Measurements from ENCODE around the gene ADAM17.
"Not testable (repeated sequence)": the region's sequence is repeated elsewhere in the genome, so short reads cannot be mapped to it uniquely, and the experiment has no call there.

The ADAM17 gene

DNA sequence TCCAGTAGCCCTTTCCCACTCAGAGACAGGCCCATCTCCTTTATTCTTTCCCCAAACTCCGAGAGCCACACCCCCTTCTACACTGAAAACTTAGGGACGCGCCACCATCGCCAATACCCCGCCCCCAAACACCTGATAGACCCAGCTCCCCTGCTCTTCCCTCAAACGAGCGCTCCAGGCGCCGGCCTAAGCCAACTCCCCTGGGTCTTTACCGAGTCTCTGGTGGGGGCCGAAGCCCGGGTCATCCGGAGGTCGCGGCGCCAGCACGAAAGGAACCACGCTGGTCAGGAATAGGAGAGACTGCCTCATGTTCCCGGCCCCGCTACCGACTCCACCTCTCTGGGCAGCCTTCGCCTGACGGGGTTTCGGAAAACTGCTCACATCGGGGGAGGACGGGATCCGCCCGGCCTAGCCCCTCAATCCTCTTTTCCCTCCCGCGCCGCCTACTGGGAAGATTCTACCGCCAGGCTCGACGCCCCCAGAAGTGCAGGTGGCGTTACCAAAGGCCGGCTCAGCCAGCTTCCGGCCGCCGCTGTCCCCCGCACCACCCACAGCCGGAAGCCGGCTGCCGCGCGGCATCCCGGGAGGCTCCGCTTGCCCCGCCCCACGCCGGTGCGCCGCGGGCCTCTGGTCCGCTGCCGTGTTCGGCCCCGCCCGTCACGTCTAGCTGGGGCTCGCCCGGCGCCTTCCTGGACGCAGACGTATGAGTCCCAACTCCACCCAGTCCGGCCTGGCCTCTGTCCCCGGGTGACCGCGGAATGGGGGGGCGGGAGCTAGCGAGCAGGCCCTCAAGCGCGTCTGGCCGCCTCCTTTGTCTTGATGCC, at the start of gene ADAM17:
ADAM17 (minus strand) TSS at position 534 of the 824 bp plus-strand sequence; CDS start at position 309, 225 bp downstream.
- peak; percentile 93 for DNase-seq

DNA sequence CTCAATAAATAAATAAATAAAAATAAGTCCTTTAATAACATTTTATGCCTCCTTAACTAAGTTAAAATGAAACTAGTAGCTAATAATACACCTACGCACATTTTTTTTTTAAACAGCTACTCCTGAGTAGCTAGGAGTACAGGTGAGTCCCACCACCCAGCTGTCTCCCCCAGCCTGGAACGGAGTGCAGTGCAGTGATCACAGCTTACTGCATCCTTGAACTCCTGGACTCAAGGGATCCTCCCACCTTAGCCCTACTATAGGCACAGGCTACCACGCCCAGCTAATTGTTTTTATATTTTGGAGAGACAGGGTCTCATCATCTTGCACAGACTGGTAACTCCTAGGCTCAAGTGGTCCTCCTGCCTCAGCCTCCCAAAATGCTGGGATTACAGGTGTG, 46.8 kb upstream of the ADAM17 start:
- DNase-seq, result no peak

DNA sequence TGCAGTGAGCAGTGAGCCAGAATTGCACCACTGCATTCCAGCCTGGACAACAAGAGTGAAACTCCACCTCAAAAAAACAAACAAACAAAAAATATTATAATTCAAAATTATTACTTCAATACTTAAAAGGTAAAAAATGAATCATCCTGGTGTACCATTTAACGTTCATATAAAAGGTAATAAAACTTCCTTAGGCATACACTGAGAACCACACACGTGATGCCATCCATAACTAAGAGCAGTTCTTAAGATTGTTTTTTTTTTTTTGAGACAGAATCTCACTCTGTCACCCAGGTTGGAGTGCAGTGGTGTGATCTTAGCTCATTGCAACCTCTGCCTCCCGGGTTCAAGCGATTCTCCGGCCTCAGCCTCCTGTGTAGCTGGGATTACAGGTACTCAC, 45.8 kb upstream of the ADAM17 start:
- DNase-seq, result no peak

GRCh38 chr2:9599430-9599829, 43.8 kb upstream of the ADAM17 start:
- DNase-seq, result no peak

DNA sequence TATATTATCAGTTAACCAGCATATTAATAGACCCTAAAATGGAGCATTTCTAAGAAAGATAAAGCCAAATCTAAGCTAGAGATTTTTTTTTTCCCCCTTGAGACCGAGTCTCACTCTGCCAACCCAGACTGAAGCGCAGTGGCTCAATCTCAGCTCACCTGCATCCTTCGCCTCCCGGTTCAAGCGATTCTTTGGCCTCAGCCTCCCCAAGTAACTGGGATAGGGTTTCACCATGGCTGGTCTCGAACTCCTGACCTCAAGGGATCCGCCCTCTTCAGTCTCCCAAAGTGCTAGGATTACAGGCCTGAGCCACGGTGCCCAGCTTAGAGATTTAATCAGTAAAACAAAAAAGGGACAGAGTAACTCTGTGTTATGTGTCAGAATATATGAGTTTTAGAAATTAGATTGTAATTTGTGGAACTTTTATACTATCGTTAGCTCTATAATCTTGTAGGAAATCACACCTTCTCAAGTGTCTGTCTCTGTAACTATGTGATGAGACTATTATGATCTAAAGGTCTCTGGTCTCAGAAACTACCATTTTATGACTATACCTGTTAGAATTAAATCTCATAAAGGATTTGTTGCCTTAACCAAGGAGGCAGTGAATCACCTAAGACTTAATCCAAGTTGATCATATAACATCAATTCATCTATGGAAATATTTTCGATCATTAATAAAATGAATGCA, 41.1 kb upstream of the ADAM17 start:
- DNase-seq, result no peak

DNA sequence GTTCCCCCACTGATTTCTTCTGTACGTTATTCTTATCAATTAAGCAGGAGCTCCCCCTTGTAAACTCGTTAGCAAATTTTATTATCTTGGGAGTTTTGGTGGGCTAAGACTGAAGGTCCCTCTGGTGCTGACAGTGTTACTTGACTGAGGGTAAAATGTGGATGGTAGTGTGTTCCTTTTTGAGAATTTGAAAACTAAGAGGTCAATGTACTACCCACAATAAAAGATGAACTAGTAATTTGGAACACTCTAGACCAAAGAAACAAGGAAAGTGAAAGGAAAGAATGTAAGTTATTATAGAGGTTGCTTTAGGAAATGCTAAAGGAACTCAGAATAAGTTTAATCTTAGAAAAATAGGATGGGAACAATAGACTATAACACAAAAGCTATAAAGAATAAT, 40.1 kb upstream of the ADAM17 start:
- no peak for DNase-seq

GRCh38 chr2:9595256-9595655, 39.6 kb upstream of the ADAM17 start:
- not testable (repeated sequence) for DNase-seq

DNA sequence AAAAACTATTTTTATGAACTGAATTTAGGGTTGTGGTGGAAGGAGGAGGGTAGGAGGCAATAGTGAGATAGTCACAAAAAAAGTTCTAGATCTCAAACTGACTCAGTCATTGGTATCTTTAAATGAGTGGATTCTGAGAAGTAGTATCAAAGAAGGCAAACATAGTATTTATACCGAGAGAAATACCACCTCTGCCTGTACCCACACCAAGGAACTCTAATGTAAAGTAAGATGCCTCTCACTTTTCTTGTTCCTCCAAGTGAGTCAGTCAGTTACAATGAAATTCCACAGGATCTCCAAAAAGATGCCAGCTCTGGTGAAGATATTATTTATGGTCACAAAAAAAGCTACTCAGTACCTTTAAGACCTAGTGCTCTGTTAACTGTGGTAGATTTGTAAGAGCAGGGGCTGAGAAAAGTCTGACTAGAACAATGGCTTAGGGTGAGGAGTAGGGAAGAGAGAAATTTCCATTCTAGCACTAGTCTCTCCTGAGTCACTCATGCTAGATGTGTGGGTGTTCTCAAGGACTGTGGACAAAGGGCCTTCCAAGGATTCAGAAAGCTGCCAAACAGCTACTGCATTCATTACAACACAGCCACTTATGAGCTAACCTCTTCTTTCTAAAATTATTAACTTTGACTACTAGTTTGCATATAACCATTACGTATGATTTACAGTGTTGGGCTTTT, 38.9 kb upstream of the ADAM17 start:
- DNase-seq, result no peak

DNA sequence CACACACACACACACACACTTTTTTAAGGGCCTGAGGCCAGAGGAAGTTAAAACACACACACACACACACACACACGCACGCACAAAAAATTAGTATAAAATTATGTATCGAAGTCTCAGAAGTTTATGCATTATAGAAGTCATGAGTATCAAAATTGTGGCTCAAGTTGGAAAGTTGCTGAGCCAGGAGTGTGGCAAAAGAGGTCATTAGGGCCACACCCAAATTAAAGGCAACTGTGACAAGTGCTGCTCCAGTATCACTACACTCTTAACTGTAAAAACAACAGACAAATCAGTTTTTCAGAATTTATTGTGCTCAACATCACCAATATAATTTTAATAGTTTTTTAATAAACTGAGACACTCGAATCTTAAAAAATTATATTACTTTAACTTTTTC, 38.3 kb upstream of the ADAM17 start:
- no peak for DNase-seq

GRCh38 chr2:9592699-9593098, 37.1 kb upstream of the ADAM17 start:
- DNase-seq, result no peak

GRCh38 chr2:9590641-9591040, 35.0 kb upstream of the ADAM17 start:
- no peak for DNase-seq

- DNase-seq, result no peak
Measured at GRCh38 chr2:9586465-9586864, 30.8 kb upstream of the ADAM17 start.

GRCh38 chr2:9585486-9585885, 29.9 kb upstream of the ADAM17 start:
- no peak for DNase-seq

DNA sequence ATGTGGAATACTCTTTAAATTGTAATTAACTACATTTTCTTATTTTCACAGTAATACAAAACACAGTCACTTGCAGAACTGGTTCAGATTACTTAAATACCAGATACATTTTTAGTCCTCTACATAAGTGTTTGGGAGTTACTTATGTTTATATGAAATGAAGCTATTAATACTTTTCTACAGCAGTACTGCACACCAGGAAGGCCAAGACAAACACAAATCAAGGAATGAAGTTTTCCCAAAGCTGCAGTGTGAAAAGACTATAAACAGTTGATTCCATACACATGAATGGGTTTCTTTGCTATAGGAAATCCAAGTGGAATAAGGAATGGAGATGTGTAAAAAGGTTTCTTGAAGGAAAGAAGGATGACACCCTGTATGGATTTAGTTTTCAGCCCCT, 29.3 kb upstream of the ADAM17 start:
- not testable (repeated sequence) for DNase-seq

DNA sequence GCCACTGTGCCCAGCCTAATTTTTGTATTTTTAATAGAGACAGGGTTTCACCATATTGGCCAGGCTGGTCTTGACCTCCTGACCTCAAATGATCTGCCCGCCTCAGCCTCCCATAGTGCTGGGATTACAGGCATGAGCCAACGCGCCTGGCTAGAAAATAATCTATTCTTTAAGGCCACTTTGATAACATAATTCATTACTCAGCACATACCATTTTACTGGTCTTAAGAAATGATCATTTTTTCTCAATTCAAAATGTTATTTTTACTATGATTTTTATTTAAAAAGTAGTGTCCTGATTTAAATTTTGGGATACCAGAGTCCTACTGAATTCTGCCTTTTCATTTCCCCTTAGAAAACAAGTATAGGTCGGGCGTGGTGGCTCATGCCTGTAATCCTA, 27.0 kb upstream of the ADAM17 start:
- no peak for DNase-seq

DNA sequence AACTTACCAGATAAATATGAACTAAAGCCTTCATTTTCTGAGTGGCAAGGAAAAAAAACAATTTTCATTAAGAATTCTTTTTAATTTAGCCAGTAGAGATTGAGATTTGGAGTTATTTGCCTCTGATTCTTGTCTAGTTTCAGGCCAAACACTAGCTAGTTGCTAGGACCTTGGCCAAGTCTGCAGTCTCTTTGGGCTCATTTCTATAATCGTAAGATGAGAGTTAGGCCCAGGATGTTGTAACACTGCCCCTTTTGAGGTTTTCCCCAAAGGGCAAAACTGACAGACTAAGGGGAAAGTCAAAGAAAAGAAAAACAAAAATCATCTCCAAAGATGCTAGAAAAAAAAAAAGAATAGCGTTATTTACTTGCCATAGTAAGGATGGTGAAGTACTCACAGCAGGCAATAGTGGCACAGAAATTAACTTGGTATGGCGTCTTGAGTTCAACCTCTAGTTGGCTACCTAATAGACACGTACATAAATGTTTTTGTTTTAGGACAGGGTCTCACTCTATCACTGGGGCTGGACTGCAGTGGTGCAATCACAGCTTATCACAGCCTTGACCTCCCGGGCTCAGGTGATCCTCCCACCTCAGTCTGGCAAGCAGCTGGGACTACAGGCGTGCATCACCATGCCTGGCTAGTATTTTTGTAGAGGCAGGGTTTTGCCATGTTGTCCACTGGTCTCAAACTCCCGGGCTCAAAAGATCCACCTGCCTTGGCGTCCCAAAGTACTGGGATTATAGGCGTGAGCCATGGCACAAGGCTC, 23.0 kb upstream of the ADAM17 start:
- no peak for DNase-seq

DNA sequence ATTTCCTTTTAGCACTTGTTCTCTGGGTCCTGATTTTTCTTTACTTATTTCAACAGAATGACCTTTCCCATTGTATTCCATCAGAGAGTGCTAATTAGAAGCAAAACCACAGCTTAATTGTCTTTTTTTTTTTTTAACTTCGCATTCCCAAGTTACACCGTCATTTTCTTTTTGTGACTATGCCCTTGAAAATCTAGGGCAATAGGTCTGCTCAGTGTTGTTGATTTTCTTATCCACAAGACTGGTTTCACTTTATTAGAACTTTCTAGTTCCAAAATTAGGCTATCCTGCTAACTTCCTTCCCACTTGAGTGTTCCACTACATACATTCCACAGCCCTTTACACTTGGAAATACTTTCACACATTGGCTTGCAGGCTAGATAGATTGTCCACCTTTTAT, 18.7 kb upstream of the ADAM17 start:
- no peak for DNase-seq

DNA sequence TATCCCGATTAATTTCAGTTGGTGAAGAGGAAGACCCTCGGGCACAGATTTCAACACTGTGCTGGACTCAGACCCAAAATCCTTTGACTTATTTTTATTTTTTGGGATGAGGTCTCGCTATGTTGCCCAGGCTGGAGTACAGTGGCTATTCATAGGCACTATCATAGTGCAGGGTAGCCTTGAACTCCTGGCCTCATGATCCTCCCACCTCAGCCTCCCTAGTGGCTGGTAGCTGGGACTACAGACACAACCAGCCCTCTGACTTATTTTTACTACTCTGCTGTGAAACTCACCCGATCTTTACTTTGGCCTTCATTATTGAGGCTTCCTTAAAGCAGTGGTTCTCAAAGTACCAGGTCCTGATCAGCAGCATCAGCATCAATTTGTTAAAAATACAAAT, 18.2 kb upstream of the ADAM17 start:
- DNase-seq, result no peak

DNA sequence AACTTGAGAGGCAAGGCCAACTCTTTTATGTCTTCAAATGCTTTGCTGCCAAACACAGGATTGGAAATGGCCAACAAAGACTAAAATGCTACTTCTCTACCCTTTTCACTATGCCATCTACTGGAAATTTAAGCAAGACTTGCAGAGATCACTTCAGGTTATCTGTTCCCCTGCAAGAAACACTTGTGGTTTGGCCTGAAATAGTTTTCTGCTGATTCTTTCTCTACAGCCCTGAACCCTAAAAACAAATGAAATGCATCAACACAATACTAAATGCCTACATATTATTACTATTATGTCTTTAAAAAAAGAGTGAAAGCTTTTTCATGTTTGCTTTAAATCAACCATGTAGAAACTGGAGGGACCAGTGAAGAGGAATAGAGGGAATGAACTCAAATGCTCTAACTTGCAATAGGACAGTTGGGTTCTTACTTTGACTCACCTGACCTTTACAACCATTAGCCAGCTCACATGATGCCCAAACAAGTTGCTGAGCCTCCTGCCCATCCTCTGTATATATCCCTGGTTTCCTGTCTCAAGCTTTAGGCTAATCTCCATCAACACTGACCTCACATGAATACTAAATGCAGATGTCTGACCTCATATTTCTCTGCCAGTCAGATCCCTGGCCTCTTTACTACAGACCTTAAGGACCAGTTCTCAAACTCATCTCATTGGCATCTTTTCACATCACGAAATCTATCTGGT, 17.5 kb upstream of the ADAM17 start:
- DNase-seq, result no peak

- no peak for DNase-seq
Measured at GRCh38 chr2:9570182-9571060, 14.8 kb upstream of the ADAM17 start.

GRCh38 chr2:9565436-9566153, 10.0 kb upstream of the ADAM17 start:
- no peak for DNase-seq

Measured in activated CD8-positive, alpha-beta memory T cell treated with anti-CD3 and anti-CD28 coated beads for 24 hours (primary cell).